GM12865 (cell line): Measurements from ENCODE around the gene APOB.

Source experiments
- DNase-seq: peaks from one replicate; pipeline ENCODE4 v3.0.0; 2010; ENCODE audit warnings: low read depth
- H3K4me3 ChIP-seq: 2 replicates; pipeline ENCODE4 v1.5.1; 2011; ENCODE audit warnings: mild to moderate bottlenecking, low read depth, low read length, control low read depth
- TF ChIP-seq, protein P1 (sequence below): IDR thresholded peaks from 2 replicates; pipeline ENCODE4 v1.5.1; 2011; ENCODE audit warnings: low read length, control low read depth, low read depth, inconsistent platforms; ENCODE audit not compliant: insufficient read depth; ENCODE audit errors: missing control alignments

APOB gene

DNA sequence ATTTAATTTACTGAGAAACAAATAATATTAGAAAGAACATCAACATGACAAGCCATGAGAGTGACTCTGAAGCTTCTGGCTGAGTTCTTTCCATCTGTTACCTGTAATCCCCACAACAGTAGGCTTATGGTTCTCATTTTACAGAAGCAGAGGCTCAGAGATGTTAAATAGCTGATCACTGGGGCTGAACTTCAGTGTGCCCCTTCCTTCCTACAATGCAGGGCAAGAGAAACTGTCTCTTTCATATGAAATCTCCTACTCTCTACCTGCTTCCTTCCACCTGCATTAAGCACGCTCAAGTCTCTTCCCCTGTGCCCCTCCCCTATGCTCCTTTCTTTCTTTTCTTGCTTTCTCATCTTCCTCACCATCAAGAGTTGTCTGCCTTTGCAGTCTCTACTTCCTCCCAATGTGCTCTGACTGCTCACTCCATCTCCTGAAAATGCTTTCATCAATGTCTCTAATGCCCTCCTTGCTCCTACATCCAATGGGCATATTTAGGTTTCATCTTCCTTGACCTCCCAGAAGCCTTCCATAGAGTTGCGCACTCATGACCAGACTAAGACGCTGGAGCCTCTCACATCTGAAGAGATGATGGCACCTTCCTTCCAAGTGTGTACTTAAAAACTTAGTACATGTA lies 23.7 kb downstream of the APOB start:
- no peak for DNase-seq
- no peak overlapping the region for H3K4me3 ChIP-seq
- TF ChIP-seq, protein P1, sequence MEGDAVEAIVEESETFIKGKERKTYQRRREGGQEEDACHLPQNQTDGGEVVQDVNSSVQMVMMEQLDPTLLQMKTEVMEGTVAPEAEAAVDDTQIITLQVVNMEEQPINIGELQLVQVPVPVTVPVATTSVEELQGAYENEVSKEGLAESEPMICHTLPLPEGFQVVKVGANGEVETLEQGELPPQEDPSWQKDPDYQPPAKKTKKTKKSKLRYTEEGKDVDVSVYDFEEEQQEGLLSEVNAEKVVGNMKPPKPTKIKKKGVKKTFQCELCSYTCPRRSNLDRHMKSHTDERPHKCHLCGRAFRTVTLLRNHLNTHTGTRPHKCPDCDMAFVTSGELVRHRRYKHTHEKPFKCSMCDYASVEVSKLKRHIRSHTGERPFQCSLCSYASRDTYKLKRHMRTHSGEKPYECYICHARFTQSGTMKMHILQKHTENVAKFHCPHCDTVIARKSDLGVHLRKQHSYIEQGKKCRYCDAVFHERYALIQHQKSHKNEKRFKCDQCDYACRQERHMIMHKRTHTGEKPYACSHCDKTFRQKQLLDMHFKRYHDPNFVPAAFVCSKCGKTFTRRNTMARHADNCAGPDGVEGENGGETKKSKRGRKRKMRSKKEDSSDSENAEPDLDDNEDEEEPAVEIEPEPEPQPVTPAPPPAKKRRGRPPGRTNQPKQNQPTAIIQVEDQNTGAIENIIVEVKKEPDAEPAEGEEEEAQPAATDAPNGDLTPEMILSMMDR = no peak

DNA sequence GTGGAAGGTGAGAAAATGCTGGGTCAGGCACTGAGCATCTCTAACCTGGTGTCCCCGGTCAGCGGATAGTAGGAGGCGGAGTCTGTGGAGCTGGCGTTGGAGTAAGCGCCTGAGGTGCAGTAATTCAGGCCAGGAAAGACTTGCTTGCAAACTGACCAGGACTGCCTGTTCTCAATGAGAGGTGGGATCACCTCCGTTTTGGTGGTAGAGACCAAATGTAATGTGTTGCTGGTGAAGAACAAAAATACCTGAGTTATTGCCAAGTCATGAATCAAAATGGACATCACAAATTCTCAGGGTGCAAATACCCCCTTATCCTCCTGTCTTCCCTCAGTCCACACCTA lies 24.2 kb downstream of the APOB start:
- TF ChIP-seq, protein P1 = no peak
- H3K4me3 ChIP-seq = no peak overlapping the region
- no peak for DNase-seq

DNA sequence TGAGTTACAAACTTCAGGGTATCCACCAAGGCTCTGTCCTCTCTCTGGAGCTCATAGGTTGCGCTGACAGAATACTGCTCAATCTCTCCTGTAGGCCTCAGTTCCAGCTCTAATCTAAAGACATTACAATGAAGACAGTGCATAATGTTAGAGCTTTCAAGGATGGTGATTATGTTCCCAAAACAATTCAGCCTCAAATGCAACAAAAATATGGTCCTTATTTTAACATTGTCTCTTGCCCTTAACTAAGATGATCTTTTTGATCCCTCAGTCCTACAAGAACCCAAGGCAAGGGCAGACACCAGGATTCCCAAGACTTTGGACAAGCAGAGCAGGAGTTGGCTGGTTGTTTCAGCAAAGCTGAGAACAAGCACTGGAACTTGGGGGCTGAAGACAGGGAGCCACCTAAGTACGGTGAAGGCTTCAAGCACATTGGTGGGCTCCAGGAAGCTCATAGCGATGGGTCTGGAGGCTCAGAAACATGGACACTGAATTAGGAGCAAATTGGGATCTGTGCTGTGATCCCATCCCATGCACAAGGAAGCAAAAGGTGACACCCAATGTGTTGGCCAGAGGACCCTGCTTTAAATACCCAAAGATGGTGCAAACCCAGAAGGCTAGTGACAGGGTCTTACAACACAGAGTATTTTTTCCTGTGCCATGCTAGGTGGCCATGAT lies 24.7 kb downstream of the APOB start:
- no peak overlapping the region for H3K4me3 ChIP-seq
- no peak for DNase-seq
- TF ChIP-seq, protein P1 = no peak

DNA sequence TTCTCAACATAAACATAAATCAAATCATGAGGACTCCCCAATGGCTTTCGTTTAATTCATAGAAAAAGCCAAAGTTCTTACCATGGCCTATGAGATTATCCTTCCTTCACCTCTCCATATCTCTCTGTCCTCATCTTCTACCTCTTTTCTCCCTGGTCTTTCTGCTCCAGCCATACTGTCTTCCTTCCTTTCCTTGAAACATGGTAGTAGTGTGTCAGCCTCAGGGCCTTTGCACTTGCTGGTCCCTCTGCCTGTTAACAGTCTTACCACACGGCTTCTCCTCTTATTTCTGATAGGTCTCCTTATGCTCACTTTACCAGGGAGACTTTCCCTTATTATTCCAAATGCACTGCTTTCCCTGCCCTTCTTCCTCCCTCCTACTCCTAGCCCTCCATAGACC lies 25.6 kb downstream of the APOB start:
- H3K4me3 ChIP-seq = no peak overlapping the region
- DNase-seq = no peak
- TF ChIP-seq, protein P1 = no peak

DNA sequence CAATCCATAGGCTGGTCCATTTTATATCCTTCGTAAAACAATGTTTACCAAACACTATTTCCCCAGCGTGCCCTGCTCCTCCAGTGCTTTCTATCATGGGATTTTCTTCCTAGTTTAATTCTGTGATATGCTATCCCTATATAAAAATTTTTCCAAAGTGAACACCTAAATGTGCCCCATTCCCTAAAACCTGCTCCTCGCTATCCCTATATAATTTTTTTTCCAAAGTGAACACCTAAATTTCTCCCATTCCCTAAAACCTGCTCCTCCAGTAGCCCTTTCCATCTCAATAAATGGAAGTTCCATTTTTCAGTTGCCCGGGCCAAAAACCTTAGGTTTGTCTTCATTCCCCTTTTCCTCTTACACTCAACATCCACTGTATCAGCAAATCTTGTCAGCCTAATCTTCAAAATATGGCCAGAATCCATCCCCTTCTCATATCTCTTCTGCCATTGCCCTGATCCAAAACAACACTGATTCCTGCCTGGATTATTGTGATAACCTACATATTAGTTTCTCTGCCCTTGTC lies 26.1 kb downstream of the APOB start:
- DNase-seq = no peak
- TF ChIP-seq, protein P1 = no peak
- no peak overlapping the region for H3K4me3 ChIP-seq

DNA sequence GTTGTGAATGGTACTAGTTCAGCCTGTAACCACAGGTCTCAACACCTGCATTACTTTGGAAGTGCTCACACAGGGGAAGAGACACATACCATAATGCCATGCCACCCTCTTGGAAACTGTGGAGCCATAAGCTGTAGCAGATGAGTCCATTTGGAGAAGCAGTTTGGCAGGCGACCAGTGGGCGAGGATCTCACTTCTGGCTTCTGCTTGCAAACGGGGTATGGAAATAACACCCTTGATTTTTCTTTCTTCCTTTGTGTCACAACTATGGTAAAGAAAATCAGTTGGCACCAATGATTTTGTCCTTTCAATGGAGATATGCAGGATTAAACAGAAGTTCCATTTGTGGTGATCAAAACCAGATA lies 28.6 kb downstream of the APOB start:
- TF ChIP-seq, protein P1 = no peak
- no peak overlapping the region for H3K4me3 ChIP-seq
- no peak for DNase-seq
